Stimulated activated CD8-positive, alpha-beta memory T cell treated with anti-CD3 and anti-CD28 coated beads, Interleukin-12 subunit alpha, Interleukin-12 subunit beta, amount 100 ng/mL, for 24 hours (primary cell): Measurements from ENCODE around the gene AKAP13.

Experiments used
- DNase-seq: peaks from one replicate; pipeline ENCODE4 v3.0.0-alpha.2; 2020; ENCODE audit errors: extremely low read depth

AKAP13 gene

DNA sequence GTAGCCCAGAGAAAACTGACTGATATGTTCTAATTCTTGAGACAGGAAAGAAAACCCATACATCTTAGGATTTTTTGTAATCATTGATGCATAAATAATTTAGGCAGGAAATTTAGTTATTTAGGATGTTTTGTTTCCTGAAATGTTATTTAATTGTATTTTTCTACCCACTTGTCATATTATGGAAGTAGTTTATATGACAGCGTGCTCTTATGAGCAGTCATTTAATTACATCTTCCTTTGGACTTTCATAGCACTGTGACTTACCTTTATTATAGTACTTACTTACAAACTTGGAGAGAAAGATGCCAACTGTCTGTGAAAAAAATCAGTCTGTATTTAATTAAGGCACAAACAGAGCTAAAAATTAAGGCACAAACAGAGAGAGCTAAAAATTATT lies 65.0 kb downstream of the AKAP13 start:
- no peak for DNase-seq

DNA sequence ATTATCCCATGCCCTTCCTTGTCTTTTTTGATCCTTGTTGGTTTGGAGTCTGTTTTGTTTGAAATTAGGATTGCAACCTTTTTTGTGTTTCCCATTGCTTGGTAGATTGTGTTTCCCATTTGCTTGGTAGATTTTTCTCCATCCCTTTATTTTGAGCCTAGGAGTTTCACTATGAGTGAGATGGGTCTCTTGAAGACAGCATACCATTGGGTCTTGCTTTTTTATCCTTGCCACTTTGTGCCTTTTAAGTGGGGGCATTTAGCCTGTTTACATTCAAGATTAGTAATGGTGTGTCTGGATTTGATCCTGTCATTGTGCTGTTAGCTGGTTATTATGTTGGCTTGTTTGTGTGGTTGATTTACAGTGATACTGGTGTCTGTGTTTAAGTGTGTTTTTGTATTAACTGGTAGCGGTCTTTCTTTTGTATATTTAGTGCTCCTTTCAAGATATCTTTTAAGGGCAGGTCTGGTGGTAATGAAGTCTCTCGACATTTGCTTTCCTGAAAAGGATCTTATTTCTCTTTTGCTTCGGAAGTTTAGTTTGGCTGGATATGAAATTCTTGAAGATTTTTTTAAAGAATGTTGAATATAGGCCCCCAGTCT lies 70.8 kb downstream of the AKAP13 start:
- no peak for DNase-seq

DNA sequence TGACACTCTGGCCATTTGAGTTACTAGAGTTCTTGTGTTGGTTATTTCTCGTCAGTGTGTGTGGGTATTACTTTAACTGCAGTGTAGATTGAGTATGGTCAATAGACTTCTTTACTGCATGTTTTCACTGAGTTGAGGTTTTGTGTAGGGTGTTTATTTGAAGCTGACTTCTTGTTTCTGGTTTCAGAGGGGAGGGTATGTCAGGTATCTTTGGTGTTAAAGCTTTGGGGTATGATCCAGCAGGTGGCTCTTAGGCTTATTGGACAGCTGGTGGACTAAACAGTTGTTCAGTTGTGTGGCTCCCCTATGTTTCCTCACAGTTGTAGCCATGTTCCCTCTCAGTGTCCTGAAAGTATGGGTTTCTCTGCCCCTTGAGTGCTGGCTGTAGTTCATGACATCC lies 72.0 kb downstream of the AKAP13 start:
- no peak for DNase-seq

DNA sequence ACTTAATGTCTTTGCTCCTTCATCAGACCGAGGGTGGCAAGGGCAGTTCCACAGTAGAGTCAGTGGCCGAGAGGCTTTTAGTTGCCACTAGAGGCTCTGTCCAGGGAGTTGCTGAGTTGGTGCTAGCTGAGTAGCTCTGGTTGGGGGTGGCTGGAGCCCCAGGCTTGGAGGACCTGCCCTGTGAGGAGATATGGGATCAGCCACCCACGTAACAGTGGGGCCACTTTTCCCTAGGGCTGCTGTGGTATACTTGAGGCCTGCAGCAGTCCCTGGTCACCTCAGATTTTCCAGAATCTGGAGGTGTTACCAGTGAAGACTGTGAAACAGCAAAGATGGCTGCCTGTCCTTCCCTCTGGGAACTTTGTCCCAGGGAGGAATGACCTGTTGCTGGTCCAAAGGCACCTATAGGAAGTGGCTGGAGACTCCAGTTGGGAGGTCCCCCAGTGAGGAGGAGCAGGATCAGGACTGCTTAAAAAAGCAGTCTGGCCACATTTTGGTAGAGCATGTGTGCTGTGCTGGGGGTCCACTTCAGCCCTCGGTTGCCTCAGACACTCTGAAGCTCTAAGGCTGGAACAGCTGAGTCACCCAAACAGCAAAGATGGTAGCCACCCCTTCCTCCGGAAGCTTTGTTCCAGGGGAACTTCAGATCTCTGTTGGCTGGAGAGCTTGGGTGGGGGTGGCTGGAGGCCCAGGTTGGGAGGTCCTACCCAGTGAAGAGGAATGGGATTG lies 72.9 kb downstream of the AKAP13 start:
- DNase-seq = no peak

DNA sequence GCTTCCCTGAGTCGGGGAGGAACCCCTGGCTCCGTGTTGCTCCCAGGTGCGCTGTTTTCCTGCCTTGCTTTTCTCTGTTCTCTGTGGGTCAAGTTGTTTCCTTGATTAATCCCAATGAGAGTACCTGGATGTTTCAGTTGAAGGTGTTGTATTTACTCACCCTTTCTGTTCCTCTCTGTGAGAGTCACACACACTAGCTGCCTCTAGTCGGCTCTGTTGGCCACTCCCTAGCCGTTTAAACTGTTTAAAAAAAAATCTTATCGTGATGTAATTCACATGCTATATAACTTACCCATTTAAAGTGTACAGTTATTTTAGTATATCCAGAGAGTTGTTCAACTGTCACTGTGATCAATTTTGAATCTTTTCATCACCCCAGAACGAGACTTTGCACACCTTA lies 74.0 kb downstream of the AKAP13 start:
- no peak for DNase-seq

DNA sequence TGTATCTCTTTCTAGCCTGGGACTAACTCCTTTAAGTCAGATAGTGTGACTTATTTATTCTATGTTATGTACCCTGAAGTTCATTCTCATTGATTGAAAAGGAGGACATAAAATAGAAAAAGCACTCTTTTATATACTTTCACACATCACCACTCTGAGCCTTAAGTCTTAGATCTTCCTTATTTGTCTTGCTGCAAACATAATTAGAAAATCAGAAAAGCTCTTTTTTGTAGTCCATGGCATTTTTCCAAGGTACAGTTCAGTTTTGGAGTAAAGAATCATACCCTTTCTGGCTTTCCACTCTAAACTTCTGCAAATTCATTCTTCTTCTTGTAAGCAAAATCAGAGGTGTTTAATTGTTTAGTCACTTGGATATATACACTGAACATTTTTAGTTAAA lies 75.5 kb downstream of the AKAP13 start:
- no peak for DNase-seq

DNA sequence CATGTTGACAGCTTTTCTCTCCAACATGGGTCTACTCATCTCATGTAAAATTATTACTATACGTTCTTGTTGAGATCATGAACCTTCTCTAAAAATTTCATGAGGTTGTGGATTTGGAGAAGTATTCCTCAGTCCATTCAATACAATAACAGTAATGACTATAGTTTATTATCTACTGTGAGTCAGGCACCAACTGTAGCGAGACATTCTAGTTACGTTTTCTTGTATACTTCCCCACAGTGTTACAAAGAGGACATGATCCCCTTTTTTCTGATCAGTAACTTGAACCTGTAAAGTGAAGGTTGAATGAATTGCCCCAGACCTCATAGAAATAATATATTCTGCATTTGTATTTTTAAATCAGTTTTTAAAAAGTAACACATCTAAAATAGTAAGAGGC lies 76.4 kb downstream of the AKAP13 start:
- no peak for DNase-seq

DNA sequence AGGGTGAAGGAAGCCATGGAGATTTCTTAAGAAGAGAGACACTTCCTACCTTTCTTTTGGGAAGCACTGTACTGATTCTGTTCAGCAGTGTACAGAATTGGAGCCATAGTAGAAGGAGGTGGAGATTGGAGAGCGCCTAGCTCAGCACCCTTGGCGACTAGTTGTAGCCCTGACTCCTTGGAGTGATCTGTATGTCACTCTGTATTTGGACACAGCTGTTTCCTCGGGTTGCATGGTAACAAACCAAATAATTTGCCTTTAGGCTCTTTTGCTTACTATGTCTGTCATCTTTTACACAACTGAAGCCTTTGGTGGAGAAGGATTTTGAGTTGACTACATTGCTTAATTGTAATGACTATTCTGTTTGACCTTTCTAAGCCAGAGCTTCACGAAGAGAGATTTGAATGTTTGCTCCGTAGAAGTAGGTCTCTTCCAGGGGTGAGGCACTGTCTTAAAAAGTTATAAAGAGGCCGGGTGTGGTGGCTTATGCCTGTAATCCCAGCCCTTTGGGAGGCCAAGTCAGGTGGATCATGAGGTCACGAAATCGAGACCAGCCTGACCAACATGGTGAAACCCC lies 77.1 kb downstream of the AKAP13 start:
- no peak for DNase-seq

DNA sequence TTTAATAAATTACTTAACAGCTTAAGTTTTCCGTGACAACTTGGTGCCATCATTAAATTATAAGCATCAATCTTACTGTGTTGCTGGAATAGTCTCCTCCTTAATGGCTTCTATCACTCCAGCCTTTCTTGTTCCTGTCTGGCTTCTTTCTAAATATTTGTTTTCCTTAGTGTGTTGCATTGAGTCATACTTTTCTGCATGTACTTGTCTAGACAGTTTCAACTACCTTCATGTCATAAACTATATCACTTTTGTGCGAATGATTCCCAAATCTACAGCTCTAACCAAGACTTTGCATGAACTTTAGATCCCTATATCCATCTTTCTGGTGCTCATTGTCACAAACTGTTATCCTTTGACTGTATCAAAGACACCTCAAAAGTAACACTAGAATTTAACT lies 78.4 kb downstream of the AKAP13 start:
- DNase-seq = no peak

DNA sequence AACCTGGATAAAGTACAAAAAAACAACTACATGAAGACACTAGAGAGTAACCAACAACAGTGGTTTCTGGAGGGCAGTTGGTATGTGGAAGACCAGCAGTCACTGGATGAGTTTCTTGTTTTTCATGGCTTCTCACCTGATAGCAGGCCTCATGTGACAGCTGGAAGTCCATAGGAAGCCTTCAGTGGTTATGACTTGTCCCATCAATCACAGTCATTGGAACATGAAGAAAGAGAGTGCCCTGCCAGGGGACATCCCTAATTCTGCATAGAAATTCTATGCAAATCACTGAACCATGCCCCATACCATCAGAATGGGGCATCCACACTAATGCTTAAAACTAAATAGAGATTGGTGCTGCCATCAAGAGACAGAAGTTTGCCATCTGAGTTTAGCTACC lies 81.6 kb downstream of the AKAP13 start:
- no peak for DNase-seq

DNA sequence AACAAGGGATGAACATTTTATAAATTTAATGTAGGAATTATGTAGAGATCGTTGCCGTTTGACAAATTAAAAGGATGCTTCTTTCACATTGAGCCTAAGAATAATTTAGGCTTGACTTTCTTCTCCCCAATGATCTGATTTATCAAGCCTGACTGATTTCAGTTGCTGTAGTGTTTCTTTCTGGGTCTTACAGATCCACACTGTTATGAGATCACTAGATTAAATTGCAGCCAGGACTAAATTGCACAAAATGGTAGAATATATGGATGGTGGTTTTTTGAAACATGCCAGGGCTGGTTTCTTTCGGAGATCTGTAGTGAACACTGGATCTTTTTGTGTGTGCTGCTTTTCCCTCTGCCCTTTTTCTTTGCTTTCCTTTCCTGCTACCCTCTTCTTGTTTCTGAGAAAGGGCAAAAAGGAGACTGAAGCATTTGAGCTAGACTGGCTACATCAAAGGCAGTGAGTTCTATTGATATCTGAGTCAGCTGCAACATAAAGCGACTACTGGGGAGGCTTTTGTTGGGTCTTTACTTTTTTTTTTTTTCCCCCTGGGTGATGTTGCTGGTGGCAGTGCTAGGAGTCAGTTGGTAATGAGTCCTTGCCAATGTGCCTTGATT lies 83.0 kb downstream of the AKAP13 start:
- DNase-seq = no peak

DNA sequence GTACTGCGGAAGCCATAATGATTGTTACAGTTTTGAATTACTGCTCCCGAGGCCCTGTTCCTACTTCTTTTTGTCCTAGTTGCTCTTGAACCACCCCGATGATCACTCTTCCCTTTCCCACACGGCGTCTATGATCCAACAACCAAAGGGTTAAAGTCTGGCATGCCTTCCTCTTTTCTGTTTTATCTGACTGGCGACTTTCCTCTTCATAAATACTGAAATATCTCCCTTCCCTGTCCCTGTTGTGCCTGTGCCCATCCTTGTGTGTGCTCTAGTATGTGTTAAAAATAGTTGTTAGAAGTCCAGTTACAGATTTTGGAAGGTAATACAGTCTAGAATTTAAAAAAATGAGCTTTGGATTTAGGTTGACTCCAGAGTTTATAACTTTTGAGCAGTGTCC lies 83.6 kb downstream of the AKAP13 start:
- no peak for DNase-seq

DNA sequence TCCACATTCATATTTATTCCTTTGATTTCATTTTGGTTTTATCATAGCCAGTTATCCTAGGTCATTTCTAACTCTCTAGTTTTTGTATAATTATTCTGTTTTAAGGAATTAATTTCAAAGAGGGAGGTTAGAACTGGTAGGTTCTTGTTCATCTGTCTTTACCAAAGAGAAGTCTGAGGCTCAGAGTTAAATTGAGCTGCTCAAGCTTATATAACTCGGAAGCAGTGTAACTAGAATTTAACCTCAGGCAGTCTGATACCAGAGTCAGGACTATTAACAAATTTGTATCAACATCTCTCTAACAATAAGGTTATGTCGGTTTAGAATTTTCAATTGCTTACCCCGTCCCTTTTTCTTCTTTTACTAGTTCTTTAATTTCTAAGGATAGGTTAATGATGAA lies 84.1 kb downstream of the AKAP13 start:
- DNase-seq = no peak

DNA sequence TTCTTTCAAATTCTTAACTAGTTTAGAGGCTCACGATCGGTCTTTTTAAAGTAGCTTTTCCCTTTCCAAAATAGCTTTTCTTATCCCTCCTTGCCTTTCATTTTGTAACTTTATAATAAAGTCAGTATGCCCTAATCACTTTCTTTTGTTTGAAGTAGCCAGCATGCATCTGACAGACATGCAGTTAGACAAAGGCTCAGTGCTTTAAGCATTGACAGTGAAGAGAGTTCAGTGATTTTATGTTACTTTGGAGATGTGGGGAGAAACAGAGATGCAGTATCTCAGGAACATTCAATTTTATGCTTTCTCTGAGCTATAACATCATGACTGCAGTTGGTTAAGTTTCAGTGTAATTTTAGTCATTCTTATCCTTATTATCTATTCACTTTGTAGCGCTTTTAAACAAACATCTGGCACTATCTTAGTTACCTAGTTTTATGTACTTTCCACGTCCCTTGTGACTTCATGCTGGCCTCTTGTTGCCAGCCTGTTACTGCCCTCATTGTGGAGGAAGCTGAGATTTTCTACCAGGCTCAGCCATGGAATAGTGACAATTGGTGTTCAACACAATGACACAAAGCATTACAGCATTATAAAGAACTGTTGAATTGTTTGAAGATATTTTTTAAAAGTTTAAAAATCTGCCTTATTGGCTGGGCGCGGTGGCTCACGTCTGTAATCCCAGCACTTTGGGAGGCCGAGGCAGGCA lies 90.3 kb downstream of the AKAP13 start:
- DNase-seq = no peak

DNA sequence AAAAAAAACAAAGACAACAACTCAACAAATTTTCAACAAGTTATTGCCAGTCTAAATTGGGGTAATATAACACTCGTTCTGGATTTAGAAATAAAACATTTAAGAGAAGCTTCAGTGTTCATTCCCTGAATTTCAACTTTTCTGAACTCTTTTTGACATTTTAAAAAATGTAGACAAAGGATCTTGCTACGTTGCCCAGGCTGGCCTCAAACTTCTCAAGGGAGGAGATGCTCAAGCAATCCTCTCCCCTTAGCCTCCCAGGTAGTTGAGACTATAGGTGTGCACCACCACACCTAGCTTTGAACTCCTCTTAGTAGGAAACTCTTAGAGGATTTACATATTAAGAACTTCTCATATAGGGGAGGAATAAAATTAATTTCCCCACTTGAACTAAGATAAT lies 91.9 kb downstream of the AKAP13 start:
- no peak for DNase-seq

DNA sequence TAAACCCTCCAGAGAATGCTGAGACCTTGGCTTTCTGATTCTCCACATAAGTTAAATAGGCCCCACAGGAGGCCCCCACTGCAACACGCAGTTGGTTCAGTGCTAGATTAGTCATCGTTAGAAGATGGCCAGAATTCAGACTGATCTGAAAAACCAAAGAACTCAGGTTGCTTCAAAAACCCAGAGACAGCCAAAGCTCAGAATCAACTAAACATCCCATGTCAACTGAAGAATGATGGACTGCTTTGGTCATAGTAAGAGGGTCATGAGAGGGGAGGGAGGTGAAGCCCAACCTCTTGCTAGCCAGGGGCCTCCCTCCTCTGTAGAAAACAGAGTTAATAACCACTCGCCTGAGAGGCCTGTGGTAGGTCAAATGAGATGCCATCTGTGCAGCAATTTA lies 93.1 kb downstream of the AKAP13 start:
- DNase-seq = no peak

DNA sequence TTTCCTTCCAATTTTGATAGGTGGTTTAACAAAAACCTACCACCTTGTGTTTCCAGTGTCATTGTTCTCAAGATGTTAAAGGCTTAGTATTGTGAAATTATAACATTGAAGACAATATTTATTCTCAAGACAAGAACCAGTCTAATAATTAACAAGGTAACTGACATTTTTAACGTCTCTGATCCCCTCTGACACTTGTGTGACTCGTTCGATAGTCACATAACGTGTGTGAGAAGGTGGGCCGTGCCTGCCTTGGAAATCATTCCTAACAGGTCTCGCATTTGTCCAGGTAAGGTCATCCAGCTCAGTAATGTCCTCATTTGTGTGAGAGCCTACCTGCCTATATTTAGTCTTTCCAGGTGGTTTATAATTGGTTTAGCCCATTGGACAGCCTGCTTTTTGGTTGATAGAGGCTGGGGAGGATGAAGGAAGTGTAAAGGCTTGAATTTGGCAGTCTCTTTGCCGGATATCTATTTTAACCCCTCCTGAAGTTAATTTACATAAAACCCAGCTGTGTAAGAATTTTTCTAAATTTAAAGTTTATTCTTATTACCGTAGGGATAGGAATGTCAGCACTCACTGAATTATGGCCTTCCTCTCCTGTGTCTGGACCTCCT lies 94.4 kb downstream of the AKAP13 start:
- no peak for DNase-seq

DNA sequence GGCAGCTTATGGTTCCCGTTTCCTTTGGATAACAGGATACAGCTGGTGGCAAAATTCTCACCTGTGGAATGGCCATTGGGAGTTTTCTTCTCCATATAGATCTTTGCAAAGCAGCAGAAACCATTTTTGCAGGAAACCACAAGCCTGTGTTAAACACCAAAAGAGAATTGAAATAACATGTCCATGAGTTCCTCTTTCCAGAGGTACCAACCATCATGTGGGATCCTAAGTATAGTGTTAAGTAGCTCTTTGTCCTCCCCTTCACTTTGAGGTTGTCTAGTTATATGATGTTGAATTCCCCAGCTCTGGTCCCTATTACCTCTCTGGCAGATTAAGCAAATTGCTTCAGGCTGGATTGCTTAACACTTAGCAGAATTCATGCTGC lies 94.9 kb downstream of the AKAP13 start:
- DNase-seq = no peak

DNA sequence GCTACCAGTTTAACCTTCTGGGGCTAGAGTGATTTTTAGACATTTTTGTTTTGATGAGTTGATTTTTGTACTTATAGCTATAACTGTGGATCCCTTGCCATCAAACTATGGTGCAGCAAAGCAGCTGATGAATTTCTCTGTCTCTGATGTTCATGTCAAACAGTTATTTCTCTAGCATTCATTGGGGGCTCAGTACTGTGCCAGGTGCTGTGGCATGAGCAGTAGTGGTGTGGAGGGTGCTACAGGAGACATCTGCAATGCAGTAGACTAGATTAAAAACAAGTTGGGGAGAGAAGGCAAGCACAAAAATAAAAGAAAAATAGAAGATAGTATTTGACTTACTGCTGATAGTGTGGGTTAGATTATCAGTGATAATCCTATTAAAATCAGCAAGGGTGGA lies 95.3 kb downstream of the AKAP13 start:
- DNase-seq = no peak

DNA sequence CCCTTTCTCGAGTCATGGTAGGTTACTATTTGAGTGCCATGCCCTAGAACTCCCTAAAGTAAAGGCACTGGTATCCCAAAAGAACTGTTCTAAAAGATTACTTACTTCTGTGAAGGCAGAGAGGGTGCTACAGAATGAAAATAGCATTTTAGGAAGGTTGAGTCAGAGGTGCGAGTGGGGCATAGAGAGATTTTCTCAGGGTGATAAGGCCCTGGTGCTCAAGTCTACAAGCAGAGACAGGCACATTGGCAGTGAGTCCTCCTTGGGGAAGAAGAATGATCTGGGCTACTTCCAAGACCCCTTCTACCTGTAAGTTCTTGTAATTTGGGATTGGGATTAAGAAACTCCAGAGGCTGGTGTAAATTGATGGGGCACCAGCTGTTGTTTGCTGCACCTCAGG lies 96.7 kb downstream of the AKAP13 start:
- DNase-seq = no peak

DNA sequence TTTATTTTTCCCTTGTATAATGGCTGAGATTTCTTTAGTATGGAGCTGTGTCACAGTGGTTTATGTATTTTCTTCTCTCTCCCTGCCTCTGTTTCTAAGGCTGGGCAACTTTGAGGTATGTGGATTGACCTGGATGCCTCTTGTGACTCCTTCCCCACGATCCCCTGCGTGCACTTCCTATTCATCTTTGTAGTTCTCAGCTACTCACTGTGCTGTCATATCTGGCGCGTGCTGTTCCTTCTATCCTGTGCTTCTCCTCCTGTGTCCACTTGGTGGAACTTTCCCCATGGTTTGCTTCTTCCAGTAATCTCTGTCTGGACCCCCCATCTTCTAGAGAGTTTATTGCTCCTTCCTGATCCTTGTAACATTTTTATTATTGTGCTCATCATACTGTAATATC lies 97.3 kb downstream of the AKAP13 start:
- no peak for DNase-seq

DNA sequence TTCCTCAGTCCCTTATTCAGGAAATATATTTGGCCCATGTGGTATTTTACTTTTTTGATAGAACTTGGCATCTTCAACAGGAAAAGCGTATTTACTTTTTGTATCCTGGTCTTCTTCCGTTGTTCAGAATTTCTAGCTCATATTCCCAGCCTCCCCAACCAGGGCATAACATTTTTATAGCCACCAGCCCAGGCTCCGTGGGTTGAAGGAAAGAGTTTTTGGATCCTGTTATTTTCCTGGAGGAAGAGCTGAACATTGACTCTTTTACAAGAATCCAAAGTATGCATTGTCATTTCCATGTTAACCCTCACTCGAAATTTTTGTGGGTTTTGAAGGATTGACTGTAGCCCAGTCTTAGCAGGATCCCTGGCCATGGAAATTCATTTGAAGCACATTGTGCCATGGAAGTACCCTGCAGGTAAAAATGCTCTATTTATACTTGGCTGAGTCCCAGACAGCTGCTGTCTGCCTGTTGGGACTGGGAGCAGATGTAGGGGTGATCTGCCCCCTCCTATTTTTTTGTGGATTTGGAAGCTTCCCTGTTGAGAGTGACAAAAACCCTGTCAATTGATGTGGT lies 98.8 kb downstream of the AKAP13 start:
- DNase-seq = no peak
